ENCODE data around the gene ZNF33B. TPM values are rescaled to one million over a fixed set of nuclear protein-coding genes. Genes with fewer than 3 reads are reported as not detected.
"Not testable (repeated sequence)": the region's sequence is repeated elsewhere in the genome, so short reads cannot be mapped to it uniquely, and the experiment has no call there.

The ZNF33B gene
- polyA plus RNA-seq (2014; cell fraction: cytosol; rRNA removed), result 24.1 and 28.8 TPM in 2 replicates
- polyA plus RNA-seq (2014; cell fraction: nucleus; rRNA removed), result 43.4 and 47.1 TPM in 2 replicates

DNA sequence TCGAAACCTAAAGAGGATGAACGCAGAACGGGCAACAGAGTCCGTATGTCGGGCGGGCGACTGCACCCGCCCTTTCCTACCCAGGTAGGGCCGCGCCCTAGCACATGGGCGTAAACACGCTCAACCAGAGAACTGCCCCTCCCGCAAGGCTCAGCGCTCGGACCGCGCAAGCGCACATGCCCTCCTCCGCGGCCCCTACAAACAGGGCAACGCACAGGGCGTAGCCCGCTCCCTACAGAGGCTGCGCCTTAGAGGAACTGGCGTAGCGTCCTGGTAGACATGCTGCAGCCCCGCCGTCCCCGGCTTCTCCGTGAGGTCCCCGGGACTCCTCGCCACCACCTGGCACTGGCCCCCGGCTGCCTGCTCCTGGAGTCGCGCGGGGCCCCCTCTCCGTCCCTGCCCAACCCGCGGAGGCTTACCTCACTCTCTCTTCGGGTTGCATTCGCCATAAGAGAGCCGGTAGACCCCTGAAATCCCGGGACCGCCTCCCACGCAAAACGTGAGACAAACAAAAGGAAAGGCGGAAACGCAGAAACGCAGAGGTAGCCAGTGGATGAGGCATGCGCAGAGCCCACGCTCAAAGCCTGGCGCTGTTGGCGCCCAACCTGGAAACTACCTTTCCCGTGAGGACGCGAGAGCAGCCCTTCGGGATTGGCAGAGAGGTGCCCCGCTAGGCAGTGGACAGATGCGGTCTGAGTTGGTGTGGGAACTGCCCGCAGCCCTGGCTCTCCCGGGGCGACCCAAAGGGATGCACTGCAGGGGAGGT, at the start of gene ZNF33B:
TSS of gene ZNF33B (minus strand) at position 516 of the 766 bp plus-strand sequence. CDS start 1,642 bp downstream, outside the sequence.
- peak; percentile 96 for DNase-seq (ENCODE audit: low spot score)

DNA sequence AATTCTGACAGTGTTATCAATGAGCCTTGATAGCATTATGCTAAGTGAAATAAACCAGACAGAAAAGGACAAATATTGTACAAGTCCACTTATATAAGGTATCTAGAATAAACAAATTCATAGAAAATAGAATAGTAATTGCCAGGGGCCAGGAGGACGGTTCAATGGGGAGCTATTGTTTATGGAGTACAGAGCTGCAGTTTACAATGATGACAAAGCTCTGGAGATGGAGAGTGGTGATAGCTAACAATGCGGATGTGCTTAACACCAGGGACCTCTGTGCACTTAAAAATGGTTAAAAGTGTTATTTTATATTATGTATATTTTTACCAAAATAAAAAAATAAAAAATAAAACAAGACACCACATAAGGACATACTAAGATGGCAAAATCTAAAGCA, 46.1 kb upstream of the ZNF33B start:
- no peak for DNase-seq (ENCODE audit: low spot score)

- DNase-seq (ENCODE audit: low spot score), result no peak
Observed at GRCh38 chr10:42680267-42680666, 41.9 kb upstream of the ZNF33B start.

DNA sequence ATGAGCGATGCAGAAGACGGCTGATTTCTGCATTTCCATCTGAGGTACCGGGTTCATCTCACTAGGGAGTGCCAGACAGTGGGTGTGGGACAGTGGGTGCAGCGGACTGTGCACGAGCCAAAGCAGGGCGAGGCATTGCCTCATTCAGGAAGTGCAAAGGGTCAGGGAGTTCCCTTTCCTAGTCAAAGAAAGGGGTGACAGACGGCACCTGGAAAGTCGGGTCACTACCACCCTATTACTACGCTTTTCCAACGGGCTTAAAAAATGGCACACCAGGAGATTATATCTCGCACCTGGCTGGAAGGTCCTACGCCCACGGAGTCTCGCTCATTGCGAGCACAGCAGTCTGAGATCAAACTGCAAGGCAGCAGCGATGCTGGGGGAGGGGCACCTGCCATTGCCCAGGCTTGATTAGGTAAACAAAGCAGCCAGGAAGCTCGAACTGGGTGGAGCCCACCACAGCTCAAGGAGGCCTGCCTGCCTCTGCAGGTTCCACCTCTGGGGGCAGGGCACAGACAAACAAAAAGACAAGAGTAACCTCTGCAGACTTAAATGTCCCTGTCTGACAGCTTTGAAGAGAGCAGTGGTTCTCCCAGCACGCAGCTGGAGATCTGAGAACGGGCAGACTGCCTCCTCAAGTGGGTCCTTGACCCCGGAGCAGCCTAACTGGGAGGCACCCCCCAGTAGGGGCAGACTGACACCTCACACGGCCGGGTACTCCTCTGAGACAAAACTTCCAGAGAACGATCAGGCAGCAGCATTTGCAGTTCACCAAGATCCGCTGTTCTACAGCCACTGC, 27.0 kb upstream of the ZNF33B start:
- not testable (repeated sequence) for DNase-seq (ENCODE audit: low spot score)

GRCh38 chr10:42654419-42654818, 16.0 kb upstream of the ZNF33B start:
- DNase-seq (ENCODE audit: low spot score), result no peak

- DNase-seq (ENCODE audit: low spot score), result no peak
Observed at GRCh38 chr10:42652858-42653257, 14.5 kb upstream of the ZNF33B start.

GRCh38 chr10:42650374-42650773, 12.0 kb upstream of the ZNF33B start:
- no peak for DNase-seq (ENCODE audit: low spot score)

DNA sequence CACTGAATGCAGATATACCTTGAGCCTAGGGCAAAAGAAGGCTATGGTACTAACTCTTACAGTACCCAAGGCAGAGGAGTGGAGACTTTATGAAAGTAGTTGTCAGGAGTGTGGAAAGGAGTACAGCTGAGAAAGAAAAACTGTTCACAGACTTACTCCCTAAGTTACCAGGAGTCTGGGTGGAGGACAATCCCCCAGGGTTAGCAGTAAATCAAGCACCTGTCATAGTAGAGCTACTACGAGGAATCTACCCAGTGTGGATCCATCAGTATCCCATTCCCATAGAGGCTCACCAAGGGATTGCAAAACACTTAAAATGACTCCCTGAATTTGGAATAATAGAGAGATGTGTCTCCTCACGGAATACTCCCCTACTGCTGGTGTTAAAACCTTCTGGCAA, 10.1 kb upstream of the ZNF33B start:
- no peak for DNase-seq (ENCODE audit: low spot score)

- no peak for DNase-seq (ENCODE audit: low spot score)
Observed at GRCh38 chr10:42646687-42647640, 8.6 kb upstream of the ZNF33B start.

DNA sequence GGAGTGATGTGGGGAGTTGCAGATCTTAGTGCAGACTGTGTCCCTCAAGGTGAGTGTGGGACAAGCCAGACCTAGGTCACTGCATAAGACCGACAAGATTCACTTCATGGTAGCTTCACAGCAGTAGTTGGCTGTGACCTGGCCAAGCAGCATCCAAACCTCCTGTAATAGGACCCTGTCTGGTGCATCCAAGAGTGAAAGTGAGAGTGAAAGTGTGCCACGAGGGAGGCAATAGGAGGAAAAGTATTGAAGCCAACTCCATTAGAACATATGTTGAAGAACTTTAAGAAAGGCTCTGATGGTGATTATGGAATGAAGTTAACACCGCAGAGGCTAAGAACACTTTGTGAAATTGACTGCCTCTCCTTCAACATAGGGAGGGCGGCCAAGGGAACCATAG, 7.8 kb upstream of the ZNF33B start:
- no peak for DNase-seq (ENCODE audit: low spot score)

- no peak for DNase-seq (ENCODE audit: low spot score)
Observed at GRCh38 chr10:42645516-42645915, 7.1 kb upstream of the ZNF33B start.

DNA sequence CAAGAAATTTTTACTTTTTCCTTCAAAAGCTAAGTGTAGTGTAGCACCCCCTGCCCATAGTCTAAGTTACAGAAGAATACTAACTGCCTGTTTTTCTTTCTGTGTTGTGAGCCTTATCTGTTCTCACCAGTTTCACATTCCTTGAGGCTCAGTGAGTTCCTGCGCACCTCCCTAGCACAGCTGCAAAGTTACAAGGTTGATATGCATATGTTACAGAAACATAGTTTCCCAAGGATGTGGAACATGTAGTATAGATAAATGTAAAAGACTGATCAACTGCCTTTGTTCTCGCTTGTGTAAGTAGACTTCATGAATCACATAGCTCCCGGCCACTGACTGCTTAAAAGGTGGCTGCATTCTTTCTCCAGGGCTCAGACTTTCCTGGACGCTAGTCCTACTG, 6.7 kb upstream of the ZNF33B start:
- no peak for DNase-seq (ENCODE audit: low spot score)

DNA sequence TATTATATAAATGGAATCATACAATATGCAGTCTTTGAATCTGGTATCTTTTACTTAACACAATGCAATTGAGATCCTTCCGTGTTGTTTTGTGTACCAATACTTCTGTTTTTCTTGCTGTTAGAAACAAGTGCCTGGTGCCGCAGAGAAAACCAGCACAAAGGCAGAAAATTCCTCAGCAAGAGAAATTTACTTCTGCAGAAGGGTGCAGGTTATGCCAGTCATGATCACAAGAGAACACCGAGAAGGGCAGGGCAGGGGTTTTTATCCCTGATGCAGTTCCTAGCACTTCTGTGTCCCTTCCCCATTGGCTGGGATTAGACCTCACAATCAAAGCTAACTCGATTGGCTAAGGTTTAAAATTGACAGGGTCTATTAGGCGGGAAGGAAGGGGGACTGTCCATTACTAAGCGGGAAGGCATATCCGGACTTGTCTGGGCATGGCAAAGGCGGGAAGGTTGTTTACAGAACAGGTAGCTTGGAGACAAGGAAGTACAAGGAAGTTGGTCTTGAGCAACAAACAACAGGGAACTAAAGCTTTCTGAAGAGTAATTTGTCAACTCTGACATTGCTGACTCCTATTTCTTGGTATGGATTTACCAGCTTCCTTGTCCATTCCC, 2.4 kb upstream of the ZNF33B start:
- DNase-seq (ENCODE audit: low spot score), result no peak

GRCh38 chr10:42638821-42639270, 476 bp upstream of the ZNF33B start:
- no peak for DNase-seq (ENCODE audit: low spot score)

DNA sequence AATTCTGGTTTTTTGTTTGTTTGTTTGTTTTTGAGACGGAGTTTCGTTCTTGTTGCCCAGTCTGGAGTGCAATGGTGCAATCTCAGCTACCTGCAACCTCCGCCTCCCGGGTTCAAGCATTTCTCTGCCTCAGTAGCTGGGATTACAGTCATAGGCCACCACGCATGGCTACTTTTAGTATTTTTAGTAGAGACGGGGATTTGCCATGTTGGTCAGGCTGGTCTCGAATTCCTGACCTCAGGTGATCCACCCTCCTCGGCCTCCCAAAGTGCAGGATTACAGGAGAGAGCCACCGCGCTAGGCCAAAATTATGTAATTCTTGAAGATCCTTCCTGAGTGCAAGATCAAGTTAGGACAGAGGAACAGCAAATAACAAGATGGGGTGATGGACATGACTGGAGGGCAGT, 719 bp downstream of the ZNF33B start:
- DNase-seq (ENCODE audit: low spot score), result no peak

- DNase-seq (ENCODE audit: low spot score), result no peak
Observed at GRCh38 chr10:42637142-42637541, 1.2 kb downstream of the ZNF33B start.

- no peak for DNase-seq (ENCODE audit: low spot score)
Observed at GRCh38 chr10:42635098-42635497, 3.3 kb downstream of the ZNF33B start.

DNA sequence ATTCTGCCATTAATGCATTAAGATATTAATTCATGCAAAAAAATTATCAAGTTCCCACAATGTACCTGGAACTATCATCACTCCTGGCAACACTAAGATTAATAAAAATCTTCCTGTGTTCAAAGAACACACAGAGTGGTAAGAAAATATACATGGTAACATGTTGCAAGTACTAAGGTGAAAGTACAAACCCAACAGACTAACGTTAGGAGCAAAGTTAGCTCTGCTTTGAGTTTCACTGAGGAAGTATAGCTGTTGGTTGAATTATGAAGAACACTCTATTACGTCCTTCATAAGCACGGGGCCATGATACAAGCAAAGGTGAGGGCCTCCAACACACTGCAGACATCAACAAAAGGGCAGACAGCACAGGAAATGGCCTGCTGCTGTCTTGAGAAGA, 5.8 kb downstream of the ZNF33B start:
- no peak for DNase-seq (ENCODE audit: low spot score)

GRCh38 chr10:42630537-42631134, 7.7 kb downstream of the ZNF33B start:
- no peak for DNase-seq (ENCODE audit: low spot score)

- no peak for DNase-seq (ENCODE audit: low spot score)
Observed at GRCh38 chr10:42623929-42624328, 14.4 kb downstream of the ZNF33B start.

DNA sequence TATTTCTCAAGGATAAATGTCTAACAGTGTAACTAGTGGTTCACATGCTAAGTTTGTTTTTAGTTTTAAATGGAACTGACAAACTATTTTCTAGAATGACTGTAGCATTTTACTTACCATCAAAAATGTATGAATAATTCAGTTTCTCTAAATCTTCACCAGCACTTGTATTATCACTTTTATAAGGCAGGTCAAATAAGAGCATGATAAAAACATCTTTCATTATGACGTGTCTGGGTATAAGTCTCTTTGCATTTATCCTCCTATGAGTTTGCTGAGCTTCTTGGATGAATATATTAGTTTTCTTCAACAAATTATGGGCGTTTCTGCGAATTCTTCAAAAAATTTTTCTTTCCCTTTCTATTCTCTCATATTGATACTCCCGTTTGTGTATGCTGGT, 19.9 kb downstream of the ZNF33B start:
- DNase-seq (ENCODE audit: low spot score), result no peak
